EL (cell line): ENCODE data around the gene NTRK3.
"Not testable (repeated sequence)": the region's sequence is repeated elsewhere in the genome, so short reads cannot be mapped to it uniquely, and the experiment has no call there.

Experiments
- DNase-seq: peaks from one replicate; pipeline ENCODE4 v3.0.0-alpha.2; 2016

Gene NTRK3

DNA sequence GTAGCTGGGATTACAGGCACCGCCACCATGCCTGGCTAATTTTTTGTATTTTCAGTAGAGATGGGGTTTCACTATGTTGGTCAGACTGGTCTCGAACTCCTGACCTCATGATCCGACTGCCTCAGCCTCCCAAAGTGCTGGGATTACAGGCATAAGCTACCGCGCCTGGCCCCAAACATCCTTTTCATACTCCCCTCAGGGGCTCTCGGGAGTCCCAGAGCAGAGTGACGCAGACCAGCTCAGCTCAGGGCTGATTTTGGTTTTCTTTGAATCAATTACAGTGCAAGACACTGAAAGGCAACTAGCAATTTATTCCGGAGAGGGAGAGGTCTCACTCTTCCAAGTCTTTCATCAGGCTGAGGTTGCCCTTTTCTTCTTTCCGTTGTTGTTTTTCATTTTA lies 184.4 kb downstream of the NTRK3 start:
- not testable (repeated sequence) for DNase-seq

DNA sequence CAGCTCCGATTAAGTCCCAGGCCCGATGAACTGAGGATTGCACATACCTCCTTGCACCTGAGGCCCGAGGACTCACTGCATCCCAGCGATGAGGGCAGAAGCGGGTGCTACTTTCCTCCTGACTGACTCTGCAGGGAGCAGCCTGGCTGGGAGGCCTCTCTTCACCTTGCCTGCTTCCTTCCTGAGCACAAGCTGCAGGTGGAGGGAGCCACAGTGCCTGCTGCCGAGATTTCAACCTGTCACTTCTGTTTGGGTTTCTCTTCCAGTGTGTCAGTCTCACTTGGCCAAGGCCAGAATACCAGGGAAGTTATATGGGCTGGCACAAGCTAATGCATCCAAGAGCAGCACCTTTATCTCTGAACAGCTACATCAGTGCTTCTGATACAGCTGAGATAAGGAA lies 185.4 kb downstream of the NTRK3 start:
- DNase-seq = no peak

GRCh38 chr15:88069561-88069960 lies 187.0 kb downstream of the NTRK3 start:
- DNase-seq = no peak

GRCh38 chr15:88067331-88067685 lies 189.2 kb downstream of the NTRK3 start:
- DNase-seq = no peak

- no peak for DNase-seq
Observed at GRCh38 chr15:88066636-88067330, 189.8 kb downstream of the NTRK3 start.

- DNase-seq = peak; percentile 8
Observed at GRCh38 chr15:88061452-88061851, 195.1 kb downstream of the NTRK3 start.

DNA sequence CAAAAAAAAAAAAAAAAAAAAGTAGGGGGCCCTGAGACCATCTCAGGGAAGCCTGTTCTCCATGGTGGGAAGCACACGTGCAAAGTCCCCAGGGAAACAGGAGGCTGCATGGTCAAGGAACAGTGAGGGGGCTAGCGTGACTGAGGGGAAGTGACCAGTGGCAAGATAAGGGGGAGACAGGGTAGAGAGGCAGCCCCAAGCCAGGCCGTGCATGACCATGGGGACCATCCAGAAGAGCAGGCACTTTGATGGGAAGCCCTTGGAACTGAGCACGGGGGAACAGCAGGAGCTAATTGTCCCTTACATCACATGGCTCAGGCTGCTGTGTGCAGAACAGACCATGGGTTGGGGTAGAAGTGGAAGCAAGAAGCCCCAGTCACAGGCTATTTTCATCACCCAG lies 196.2 kb downstream of the NTRK3 start:
- DNase-seq = no peak

DNA sequence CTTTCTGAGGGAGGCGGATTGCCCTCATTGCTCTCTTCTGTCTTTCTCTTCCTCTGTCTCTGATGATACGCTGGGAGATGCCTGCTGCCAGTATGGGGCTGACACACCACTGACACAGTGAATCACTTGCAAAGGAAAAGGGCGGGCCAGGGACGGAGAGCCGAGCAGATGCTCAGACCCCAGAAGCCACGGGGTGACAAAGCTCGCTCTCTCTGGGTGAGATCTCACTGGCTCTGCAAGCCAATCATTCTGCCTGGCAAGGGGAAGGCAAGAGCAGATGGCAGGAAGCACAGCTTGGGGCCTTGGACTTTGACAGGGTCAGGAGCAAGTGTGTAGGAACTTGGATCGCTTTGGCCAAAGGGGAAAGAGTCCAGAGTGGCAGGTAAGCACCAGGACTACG lies 198.7 kb downstream of the NTRK3 start:
- DNase-seq = peak; percentile 48

DNA sequence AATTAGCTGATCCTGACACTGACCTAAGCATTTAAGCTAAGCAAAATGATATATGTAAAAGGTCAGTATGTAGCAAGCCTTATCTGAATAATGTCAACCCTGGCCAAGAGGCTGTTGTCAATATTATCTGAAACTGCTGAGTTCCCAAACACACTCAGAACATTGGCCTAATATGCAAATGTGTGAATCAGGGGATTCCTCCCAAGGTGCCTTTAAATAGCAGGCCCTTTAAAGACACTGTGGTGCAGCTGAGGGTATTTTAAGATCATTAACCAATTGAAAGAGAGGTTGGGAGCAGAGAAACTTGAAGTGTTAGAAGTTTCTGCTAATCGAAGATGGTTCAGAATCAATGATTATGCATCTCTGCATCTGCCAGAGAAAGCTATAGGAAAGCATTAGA lies 207.0 kb downstream of the NTRK3 start:
- DNase-seq = no peak

DNA sequence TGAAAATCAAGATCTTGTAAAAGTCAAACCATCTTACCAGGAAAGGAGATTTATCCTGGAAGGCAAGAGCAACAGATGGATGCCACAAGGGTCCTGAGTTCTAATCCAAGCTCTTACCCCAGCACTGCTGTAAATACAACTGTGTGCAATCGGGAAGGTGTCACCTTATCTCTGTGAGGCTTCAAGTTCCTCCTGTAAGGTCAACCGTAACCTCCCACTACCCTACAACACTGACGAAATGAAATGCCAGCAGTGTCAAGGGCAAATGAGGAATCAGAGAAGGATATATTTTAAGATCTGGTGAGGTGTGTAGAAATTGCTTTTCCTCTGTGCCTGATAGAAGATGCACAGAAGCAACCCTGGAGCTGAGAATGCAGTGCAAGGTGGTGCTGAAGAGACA lies 207.8 kb downstream of the NTRK3 start:
- DNase-seq = no peak

- DNase-seq = no peak
Observed at GRCh38 chr15:88048237-88048636, 208.3 kb downstream of the NTRK3 start.

- no peak for DNase-seq
Observed at GRCh38 chr15:88046576-88047129, 209.9 kb downstream of the NTRK3 start.

- DNase-seq = no peak
Observed at GRCh38 chr15:88043396-88043795, 213.1 kb downstream of the NTRK3 start.

DNA sequence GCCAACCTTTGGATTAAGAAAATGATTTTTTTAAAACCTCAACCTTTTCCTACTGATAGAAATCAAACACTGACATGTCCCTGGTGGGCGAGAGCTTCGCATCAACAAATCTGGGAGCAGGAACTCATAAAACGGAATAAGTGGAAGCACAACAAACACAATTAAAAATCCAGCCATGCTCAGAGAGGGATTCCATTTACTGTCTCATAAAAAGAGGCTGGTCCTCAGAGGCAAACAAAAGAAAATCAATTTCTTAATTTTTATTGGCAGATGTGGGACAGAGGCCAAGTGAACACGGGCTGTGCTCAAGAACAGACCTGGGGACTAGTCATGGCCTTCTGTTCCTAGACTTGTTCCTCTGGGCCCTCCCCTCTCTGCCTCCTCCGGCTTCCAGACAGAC lies 214.5 kb downstream of the NTRK3 start:
- DNase-seq = no peak

DNA sequence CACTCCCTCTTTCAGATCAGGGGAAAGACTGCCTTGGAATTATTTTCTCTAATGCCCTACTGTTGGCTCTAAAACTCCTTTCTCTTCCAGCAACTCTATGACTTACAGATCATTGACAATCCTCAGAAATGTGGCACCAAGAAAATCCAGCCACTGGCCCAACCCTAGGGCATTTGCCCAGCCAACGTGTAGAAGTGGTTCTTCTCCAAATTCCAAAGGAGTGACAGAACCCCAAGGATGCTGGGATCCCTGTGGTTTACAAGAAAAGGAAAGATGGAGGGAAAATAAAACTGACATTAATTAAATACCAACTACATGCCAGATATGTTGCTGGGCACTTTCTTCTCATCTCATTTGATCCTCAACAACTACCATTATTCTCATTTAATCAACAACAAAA lies 216.0 kb downstream of the NTRK3 start:
- peak; percentile 23 for DNase-seq

DNA sequence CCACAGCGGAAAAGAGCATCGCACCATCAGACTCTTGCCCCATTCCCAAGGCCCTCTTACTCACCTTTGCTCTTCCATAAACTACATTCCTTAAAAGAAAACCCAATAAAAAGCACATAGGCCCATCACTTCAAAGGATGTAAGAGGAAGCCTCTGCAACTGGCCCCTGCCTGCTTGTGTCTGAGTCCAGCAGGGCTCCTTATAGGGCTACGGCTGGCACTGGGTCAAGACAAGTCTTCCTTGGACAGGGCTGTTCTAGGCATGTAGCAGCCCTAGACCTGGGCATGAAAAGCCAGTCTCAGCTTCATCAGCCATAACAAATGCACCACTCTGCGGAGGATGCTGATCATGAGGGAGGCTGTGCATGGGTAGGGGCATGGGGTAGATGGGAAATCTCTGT lies 218.3 kb downstream of the NTRK3 start:
- DNase-seq = no peak

DNA sequence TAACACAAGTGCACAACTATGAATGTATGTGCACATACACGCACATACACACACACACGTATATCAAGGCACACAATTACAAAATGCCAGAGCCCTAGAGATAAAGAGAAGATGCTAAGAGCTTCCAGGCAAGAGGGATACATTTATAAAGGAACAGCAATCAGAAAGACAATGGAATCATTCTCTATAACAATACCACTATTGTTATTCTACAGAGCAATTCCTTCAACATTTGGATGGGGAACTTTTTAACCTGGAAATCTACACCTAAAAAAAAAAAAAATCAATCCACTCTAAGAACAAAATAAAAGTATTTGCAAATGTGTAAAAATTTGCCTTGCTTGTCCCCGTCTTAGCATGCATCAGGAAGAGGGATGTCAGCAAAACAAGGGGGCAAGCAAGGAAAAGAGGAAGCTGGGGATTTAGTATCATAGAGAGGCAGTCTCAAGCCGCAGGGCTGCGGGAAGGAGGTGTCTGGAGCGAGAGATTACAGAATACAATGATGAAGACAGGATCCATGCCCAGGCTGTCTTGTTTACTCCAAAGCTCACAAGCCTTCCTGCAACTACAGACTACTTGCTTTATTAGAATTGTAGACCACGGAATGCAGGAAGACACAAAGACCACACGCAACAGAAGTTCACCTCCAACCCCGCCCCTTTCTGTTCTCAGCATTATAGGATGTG lies 220.2 kb downstream of the NTRK3 start:
- no peak for DNase-seq

DNA sequence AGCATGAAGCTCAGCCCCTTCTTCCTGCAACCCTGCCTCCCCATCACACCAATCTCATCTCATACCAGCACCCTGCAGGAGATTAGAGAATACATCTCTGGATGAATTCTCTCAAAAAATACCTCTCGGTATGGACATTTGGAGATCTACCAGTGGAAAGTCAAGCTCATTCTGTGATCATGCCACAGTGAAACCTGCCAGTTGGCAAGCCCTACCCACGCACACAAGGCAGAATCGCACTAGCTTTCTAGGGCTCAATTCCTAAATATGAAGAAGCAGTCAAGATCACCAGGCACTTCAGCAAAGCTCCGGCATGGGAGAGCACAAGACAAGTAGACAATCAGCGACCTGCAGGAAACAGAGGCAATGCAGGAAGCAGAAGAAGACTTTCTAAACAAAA lies 221.2 kb downstream of the NTRK3 start:
- DNase-seq = no peak

DNA sequence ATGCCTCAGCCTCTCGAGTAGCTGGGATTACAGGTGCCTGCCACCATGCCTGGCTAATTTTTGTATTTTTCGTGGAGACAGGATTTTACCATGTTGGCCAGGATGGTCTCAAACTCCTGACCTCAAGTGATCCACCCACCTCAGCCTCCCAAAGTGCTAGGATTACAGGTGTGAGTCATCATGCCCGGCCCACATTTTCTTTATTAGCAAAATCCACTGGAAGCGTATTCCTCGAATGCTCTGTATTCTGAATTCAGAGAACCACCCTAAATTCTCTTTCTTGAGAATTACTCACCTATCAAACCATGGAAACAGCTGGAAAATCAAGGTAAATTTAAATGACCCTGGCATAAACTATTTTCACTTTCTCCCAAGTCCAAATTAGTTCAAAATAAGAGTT lies 223.1 kb downstream of the NTRK3 start:
- DNase-seq = not testable (repeated sequence)

DNA sequence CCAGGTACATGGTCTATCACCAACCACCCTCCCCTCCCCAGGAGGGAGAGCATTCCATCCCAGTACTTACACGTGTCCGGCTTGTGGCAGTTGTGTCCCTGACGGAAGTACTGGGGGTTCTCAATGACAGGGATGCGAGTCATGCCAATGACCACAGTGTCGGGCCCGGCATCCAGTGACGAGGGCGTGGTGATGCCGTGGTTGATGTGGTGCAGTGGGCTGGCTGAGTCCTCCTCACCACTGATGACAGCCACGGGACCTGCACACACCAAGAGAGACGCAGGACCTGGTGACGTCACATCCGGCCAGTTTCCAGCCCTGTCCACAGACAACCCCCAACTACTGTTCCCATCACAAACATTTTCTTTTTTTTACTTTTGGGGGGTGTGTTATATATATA lies 223.8 kb downstream of the NTRK3 start:
- DNase-seq = peak; percentile 64

GRCh38 chr15:88031461-88031860 lies 225.1 kb downstream of the NTRK3 start:
- peak; percentile 46 for DNase-seq

DNA sequence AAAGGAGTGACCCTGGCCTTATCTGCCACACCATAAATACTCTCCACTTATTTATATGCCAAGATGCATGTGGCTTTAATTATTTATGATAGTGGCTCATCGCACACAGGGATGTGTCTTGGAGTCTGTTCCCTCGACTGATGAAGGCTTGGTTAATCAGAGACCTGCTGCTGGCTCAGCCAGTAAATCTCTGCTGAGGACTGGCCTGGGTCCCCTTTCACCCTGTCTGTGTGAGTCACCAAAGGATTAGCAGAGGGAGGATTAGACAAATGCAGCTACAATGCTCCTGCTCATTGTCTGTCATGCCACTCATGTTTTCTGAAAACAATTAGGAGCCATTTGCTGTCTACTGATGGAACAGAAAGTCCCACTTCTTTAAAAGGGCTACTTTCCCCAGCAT lies 226.8 kb downstream of the NTRK3 start:
- DNase-seq = peak; percentile 65

DNA sequence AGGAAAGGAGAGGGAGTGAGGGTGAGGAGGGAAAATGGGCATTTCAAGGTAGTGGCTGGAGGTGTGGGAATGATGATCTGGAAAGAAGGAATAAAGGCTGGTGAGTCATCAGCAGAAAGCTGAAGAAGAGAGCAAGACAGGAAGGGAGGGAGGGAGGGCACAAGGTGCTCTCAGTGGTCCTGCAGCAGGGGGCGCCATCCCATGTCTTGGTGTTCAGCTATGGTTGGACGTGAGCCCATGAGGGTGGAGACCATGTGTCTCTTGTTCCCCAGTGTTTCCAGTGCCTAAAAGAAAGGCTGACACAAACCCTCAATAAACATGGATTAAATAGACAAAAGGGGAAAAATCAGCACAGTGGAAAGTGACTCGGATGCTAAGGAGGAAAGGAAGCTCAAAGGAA lies 228.5 kb downstream of the NTRK3 start:
- peak; percentile 8 for DNase-seq

DNA sequence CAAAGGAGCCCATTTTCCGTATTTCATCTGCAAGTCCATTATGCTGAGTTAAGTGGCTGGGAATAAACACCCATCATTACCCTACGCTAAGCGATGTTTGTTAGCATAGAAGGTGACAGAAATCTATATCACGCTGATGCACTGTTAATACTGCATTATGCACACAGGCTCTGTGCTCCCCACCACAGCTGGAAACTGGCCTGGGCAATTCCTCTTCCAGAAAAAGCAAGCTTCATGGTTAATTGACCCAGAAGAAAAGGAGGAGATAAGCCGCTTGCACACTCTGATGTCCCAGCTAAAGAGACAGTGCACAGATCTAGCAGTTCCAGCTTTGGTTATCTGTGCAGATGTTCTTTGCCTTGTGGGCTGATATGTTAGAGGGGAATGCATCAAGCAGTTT lies 232.6 kb downstream of the NTRK3 start:
- DNase-seq = no peak

- no peak for DNase-seq
Observed at GRCh38 chr15:88022716-88023115, 233.8 kb downstream of the NTRK3 start.
